ENCODE results near the gene GPRIN1.
"Not testable (repeated sequence)": the region's sequence is repeated elsewhere in the genome, so short reads cannot be mapped to it uniquely, and the experiment has no call there.

GPRIN1 gene

GRCh38 chr5:176620333-176620981 lies 10.5 kb upstream of the GPRIN1 start:
- DNase-seq: no peak

- no peak for DNase-seq
Measured at GRCh38 chr5:176619569-176620332, 9.8 kb upstream of the GPRIN1 start.

GRCh38 chr5:176619203-176619568 lies 9.2 kb upstream of the GPRIN1 start:
- DNase-seq: peak; percentile 71

GRCh38 chr5:176618783-176619182 lies 8.8 kb upstream of the GPRIN1 start:
- DNase-seq: no peak

- DNase-seq: no peak
Measured at GRCh38 chr5:176616511-176616910, 6.6 kb upstream of the GPRIN1 start.

GRCh38 chr5:176614805-176615478 lies 5.0 kb upstream of the GPRIN1 start:
- no peak for DNase-seq

GRCh38 chr5:176612855-176613254 lies 2.9 kb upstream of the GPRIN1 start:
- DNase-seq: no peak

- no peak for DNase-seq
Measured at GRCh38 chr5:176612008-176612407, 2.1 kb upstream of the GPRIN1 start.

GRCh38 chr5:176611435-176611834 lies 1.5 kb upstream of the GPRIN1 start:
- peak; percentile 37 for DNase-seq

- DNase-seq: no peak
Measured at GRCh38 chr5:176610435-176610773, 448 bp upstream of the GPRIN1 start.

GRCh38 chr5:176608937-176609723 lies 826 bp downstream of the GPRIN1 start:
- DNase-seq: no peak

GRCh38 chr5:176608142-176608705 lies 1.7 kb downstream of the GPRIN1 start:
- no peak for DNase-seq

- no peak for DNase-seq
Measured at GRCh38 chr5:176606875-176607274, 3.1 kb downstream of the GPRIN1 start.

GRCh38 chr5:176606032-176606431 lies 3.9 kb downstream of the GPRIN1 start:
- DNase-seq: no peak

GRCh38 chr5:176603091-176603490 lies 6.9 kb downstream of the GPRIN1 start:
- no peak for DNase-seq

GRCh38 chr5:176601901-176602482 lies 8.0 kb downstream of the GPRIN1 start:
- DNase-seq: no peak

GRCh38 chr5:176599749-176600430 lies 10.1 kb downstream of the GPRIN1 start:
- DNase-seq: not testable (repeated sequence)

- no peak for DNase-seq
Measured at GRCh38 chr5:176597417-176598389, 12.3 kb downstream of the GPRIN1 start.

- peak; percentile 75 for DNase-seq
Measured at GRCh38 chr5:176596689-176597416, 13.1 kb downstream of the GPRIN1 start.

GRCh38 chr5:176596069-176596644 lies 13.8 kb downstream of the GPRIN1 start:
- DNase-seq: no peak
